Right lobe of liver (tissue), 4 donors: ENCODE results near the gene BPIFB3.
"Not testable (repeated sequence)": the region's sequence is repeated elsewhere in the genome, so short reads cannot be mapped to it uniquely, and the experiment has no call there.

Experiments
- CTCF ChIP-seq, 4 donors: fragments of 200-600 bp in 3 of 4; fragments of 450-650 bp in 1 of 4; IDR thresholded peaks; one replicate each; pipeline versions ENCODE4 v1.5.1 to v1.8.0; 2016 to 2022; ENCODE audit warnings: antibody characterized with exemption in 4 of 4, mild to moderate bottlenecking in 2 of 4
- POLR2A ChIP-seq: fragments of 450-650 bp; IDR thresholded peaks from one replicate; pipeline ENCODE4 v1.6.1; 2017; ENCODE audit warnings: antibody characterized with exemption, mild to moderate bottlenecking
- donor health status: DM: no; HTN: no; CAD: no.
- donor health status: DM: no; HTN: no; CAD: no.
- donor health status: DM: no; HTN: yes; CAD: no.

GRCh38 chr20:33122297-33122696 is 68.6 kb downstream of the BPIFB3 start:
- TF ChIP-seq CTCF (IDR thresholded peaks at IDR 0.05); POLR2A: not testable (repeated sequence)
